ENCODE results near the gene ZDHHC4.

Gene ZDHHC4

GRCh38 chr7:6577369-6578113 is at the start of gene ZDHHC4:
Gene ZDHHC4, plus strand, starts transcription at chr7:6577454. Its CDS starts 3,108 bp downstream, at chr7:6580562.
- intact Hi-C loops (cut with DNase I; ENCODE audit: low total_unique reads) = no loop called here
- Histone ChIP-seq H3K4me1 (peaks cover 0 to 13% (median 0%) of the 10 kb centered on the region in 4 donors), H3K9me3 (no peaks in the 10 kb centered on the region), H3K27ac (peak within 1 kb of the TSS; percentile 91 to 96), H3K4me3 (peak within 1 kb of the TSS; percentile 64 to 65), H3K36me3 (peaks cover 9 to 30% (median 18%) of the 10 kb centered on the region in 3 donors), H3K27me3 (no peaks in the 10 kb centered on the region)
- peak; percentile 82 to 92 for DNase-seq
- no peak for TF ChIP-seq CTCF (IDR thresholded peaks at IDR 0.05)

GRCh38 chr7:6528401-6529130 is 48.7 kb upstream of the ZDHHC4 start:
- no peak for DNase-seq
- intact Hi-C loops (cut with DNase I; ENCODE audit: low total_unique reads) = no loop called here
- TF ChIP-seq CTCF (IDR thresholded peaks at IDR 0.05) = no peak
- Histone ChIP-seq H3K27ac (no peak overlapping the region), H3K27me3 (peaks cover 0 to 91% of the 10 kb centered on the region in 2 donors), H3K4me3 (no peak overlapping the region), H3K9me3 (no peaks in the 10 kb centered on the region), H3K36me3 (no peaks in the 10 kb centered on the region), H3K4me1 (peaks cover 0 to 21% (median 11%) of the 10 kb centered on the region in 4 donors)

GRCh38 chr7:6529643-6530042 is 47.6 kb upstream of the ZDHHC4 start:
- Histone ChIP-seq H3K9me3 (no peaks in the 10 kb centered on the region), H3K36me3 (no peaks in the 10 kb centered on the region), H3K27me3 (peaks cover 0 to 85% of the 10 kb centered on the region in 2 donors), H3K27ac (no peak overlapping the region), H3K4me3 (no peak overlapping the region), H3K4me1 (peaks cover 0 to 21% (median 11%) of the 10 kb centered on the region in 4 donors)
- DNase-seq = no peak
- intact Hi-C loops (cut with DNase I; ENCODE audit: low total_unique reads) = no loop called here
- TF ChIP-seq CTCF (IDR thresholded peaks at IDR 0.05) = no peak

- DNase-seq = no peak
- no peak for TF ChIP-seq CTCF (IDR thresholded peaks at IDR 0.05)
Observed at GRCh38 chr7:6530626-6531491, 46.4 kb upstream of the ZDHHC4 start.

GRCh38 chr7:6531492-6532279 is 45.6 kb upstream of the ZDHHC4 start:
- Histone ChIP-seq H3K27ac (no peak overlapping the region), H3K36me3 (no peaks in the 10 kb centered on the region), H3K4me3 (no peak overlapping the region), H3K4me1 (peaks cover 0 to 22% (median 13%) of the 10 kb centered on the region in 4 donors), H3K9me3 (no peaks in the 10 kb centered on the region), H3K27me3 (peaks cover 0 to 87% of the 10 kb centered on the region in 2 donors)
- intact Hi-C loops (cut with DNase I; ENCODE audit: low total_unique reads) = no loop called here
- TF ChIP-seq CTCF (IDR thresholded peaks at IDR 0.05) = no peak
- DNase-seq = no peak

More at GRCh38 chr7:6530626-6531491, 46.4 kb upstream of the ZDHHC4 start:
- Histone ChIP-seq H3K9me3 (no peaks in the 10 kb centered on the region), H3K27me3 (peaks cover 0 to 87% of the 10 kb centered on the region in 2 donors), H3K27ac (no peak overlapping the region), H3K4me1 (peaks cover 0 to 21% (median 11%) of the 10 kb centered on the region in 4 donors), H3K4me3 (peak overlapping the region in 1 of 2 donors; percentile 2), H3K36me3 (no peaks in the 10 kb centered on the region)
- intact Hi-C loops (cut with DNase I; ENCODE audit: low total_unique reads) = no loop called here

All from tibial artery (tissue), 4 donors.